ENCODE results near the gene MT4.

- TF ChIP-seq, protein P1, sequence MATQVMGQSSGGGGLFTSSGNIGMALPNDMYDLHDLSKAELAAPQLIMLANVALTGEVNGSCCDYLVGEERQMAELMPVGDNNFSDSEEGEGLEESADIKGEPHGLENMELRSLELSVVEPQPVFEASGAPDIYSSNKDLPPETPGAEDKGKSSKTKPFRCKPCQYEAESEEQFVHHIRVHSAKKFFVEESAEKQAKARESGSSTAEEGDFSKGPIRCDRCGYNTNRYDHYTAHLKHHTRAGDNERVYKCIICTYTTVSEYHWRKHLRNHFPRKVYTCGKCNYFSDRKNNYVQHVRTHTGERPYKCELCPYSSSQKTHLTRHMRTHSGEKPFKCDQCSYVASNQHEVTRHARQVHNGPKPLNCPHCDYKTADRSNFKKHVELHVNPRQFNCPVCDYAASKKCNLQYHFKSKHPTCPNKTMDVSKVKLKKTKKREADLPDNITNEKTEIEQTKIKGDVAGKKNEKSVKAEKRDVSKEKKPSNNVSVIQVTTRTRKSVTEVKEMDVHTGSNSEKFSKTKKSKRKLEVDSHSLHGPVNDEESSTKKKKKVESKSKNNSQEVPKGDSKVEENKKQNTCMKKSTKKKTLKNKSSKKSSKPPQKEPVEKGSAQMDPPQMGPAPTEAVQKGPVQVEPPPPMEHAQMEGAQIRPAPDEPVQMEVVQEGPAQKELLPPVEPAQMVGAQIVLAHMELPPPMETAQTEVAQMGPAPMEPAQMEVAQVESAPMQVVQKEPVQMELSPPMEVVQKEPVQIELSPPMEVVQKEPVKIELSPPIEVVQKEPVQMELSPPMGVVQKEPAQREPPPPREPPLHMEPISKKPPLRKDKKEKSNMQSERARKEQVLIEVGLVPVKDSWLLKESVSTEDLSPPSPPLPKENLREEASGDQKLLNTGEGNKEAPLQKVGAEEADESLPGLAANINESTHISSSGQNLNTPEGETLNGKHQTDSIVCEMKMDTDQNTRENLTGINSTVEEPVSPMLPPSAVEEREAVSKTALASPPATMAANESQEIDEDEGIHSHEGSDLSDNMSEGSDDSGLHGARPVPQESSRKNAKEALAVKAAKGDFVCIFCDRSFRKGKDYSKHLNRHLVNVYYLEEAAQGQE (IDR thresholded peaks at IDR 0.05; ENCODE audit: insufficient read depth in 1 of 2, low read depth in 2 of 2, low read length in 2 of 2), result no peak
- TF ChIP-seq SIN3A (IDR thresholded peaks at IDR 0.05; ENCODE audit: borderline replicate concordance, insufficient read depth, low read length) (no peak), TAF1 (IDR thresholded peaks at IDR 0.05; ENCODE audit: borderline replicate concordance, insufficient read depth, low read length) (no peak)
Observed at GRCh38 chr16:56561126-56561525, 3.7 kb upstream of the MT4 start.

All from PFSK-1 (cell line).